Caco-2 (cell line): ENCODE results near the gene PELO. TPM values are rescaled to one million over a fixed set of nuclear protein-coding genes. Genes with fewer than 3 reads are reported as not detected.

Source experiments
- BruUV-seq: library from RNA; stranded (reverse); fragments of 400-500 nt; replicated peaks from 2 replicates; lab custom pipeline; 2021; lab: Mats Ljungman, UMichigan
- CTCF ChIA-PET: fragments of 300-600 bp; sonication (Branson Sonifier 250); formaldehyde crosslinking; loops from one replicate; lab custom pipeline; 2022; ENCODE audit warnings: antibody characterized with exemption; lab: Charles Lee
- POLR2A ChIA-PET: fragments of 300-600 bp; sonication (Branson Sonifier 250); formaldehyde crosslinking; loops from one replicate; lab custom pipeline; 2022; ENCODE audit warnings: antibody characterized with exemption; lab: Charles Lee
- DNase-seq, 2 experiments: peaks; one replicate each; pipeline versions ENCODE4 v3.0.0 to v3.0.0-alpha.2; 2020 to 2022
- H3K27me3 ChIP-seq: replicated peaks from 2 replicates; pipeline ENCODE4 v1.6.0; 2011; ENCODE audit warnings: low read length; ENCODE audit not compliant: control insufficient read depth, insufficient read depth
- H3K36me3 ChIP-seq: 2 replicates; pipeline ENCODE4 v1.5.1; 2011; ENCODE audit warnings: low read length; ENCODE audit not compliant: control insufficient read depth, insufficient read depth
- H3K4me1 ChIP-seq: fragments of 250-450 bp; sonication (Bioruptor Pico); 2 replicates; pipeline ENCODE4 v1.5.1; 2020; ENCODE audit warnings: mild to moderate bottlenecking
- H3K4me3 ChIP-seq: 2 replicates; pipeline ENCODE4 v1.5.1; 2011; ENCODE audit warnings: low read depth, mild to moderate bottlenecking, control low read depth, low read length
- H3K9me3 ChIP-seq: fragments of 250-450 bp; sonication (Bioruptor Pico); 2 replicates; pipeline ENCODE4 v1.5.1; 2020; ENCODE audit warnings: mild to moderate bottlenecking, moderate library complexity
- H3K27ac Mint-ChIP-seq: one replicate; pipeline ENCODE4 v1.8.0; 2022; ENCODE audit warnings: mixed read lengths; ENCODE audit not compliant: unreplicated experiment
- H3K27me3 Mint-ChIP-seq: one replicate; pipeline ENCODE4 v1.8.0; 2022; ENCODE audit warnings: mixed read lengths; ENCODE audit not compliant: insufficient read depth, unreplicated experiment
- H3K36me3 Mint-ChIP-seq: one replicate; pipeline ENCODE4 v1.8.0; 2022; ENCODE audit warnings: mild to moderate bottlenecking, mixed read lengths; ENCODE audit not compliant: insufficient read depth, unreplicated experiment
- H3K4me1 Mint-ChIP-seq: one replicate; pipeline ENCODE4 v1.8.0; 2022; ENCODE audit warnings: low read depth, mixed read lengths; ENCODE audit not compliant: unreplicated experiment
- H3K4me3 Mint-ChIP-seq: one replicate; pipeline ENCODE4 v1.8.0; 2022; ENCODE audit warnings: mild to moderate bottlenecking, moderate library complexity, mixed read lengths; ENCODE audit not compliant: unreplicated experiment
- H3K9me3 Mint-ChIP-seq: one replicate; pipeline ENCODE4 v1.8.0; 2022; ENCODE audit warnings: mixed read lengths; ENCODE audit not compliant: unreplicated experiment
- CTCF ChIP-seq, 2 experiments: fragments of 200-600 bp in 1 of 2; IDR thresholded peaks; 1 replicate in 1 of 2; 2 replicates in 1 of 2; pipeline versions ENCODE4 v1.5.1 to v1.8.0; 2011 to 2022; ENCODE audit warnings: antibody characterized with exemption in 1 of 2, control low read depth in 1 of 2, inconsistent platforms in 1 of 2, low read depth in 1 of 2, low read length in 1 of 2, mild to moderate bottlenecking in 1 of 2, moderate library complexity in 1 of 2; ENCODE audit not compliant: insufficient read depth in 1 of 2, severe bottlenecking in 1 of 2, unreplicated experiment in 1 of 2
- intact Hi-C: fragments of 100-400 bp; cut with micrococcal nuclease; formaldehyde crosslinking; loops from one replicate; pipeline ENCODE4 v1.10.0; 2022; ENCODE audit not compliant: unreplicated experiment
- total RNA-seq: library from RNA; stranded (reverse); gene quantifications from 2 replicates; pipeline ENCODE4 v1.2.3, GENCODE V29; 2022

The PELO gene
- total RNA-seq, 1 experiment from 2014 or later = 25.9 TPM

- peak; percentile 66 to 77 for DNase-seq
- peaks cover 50% of the 10 kb centered on the region for H3K4me1 ChIP-seq
- peaks cover 33% of the 10 kb centered on the region for H3K4me1 Mint-ChIP-seq
- no peaks in the 10 kb centered on the region for H3K9me3 Mint-ChIP-seq
- TF ChIP-seq CTCF (IDR thresholded peaks at IDR 0.05; ENCODE audit: insufficient read depth in 1 of 2, low read depth in 1 of 2, low read length in 1 of 2, severe bottlenecking in 1 of 2, unreplicated experiment in 1 of 2) = no peak
- intact Hi-C loops = no loop called here
- CTCF ChIA-PET = interaction anchor here (0.6 to 2.1 kb wide), 5 partner anchors 10 to 191 kb away, joined by 3 to 23 read pairs (median 9); partner anchors contain the start of genes ITGA1 and PELO
- H3K36me3 ChIP-seq = no peaks in the 10 kb centered on the region
- H3K27me3 ChIP-seq = no peaks in the 10 kb centered on the region
- peak overlapping the region; percentile 50 for H3K27ac Mint-ChIP-seq
- peaks cover 30% of the 10 kb centered on the region for H3K36me3 Mint-ChIP-seq
- H3K4me3 Mint-ChIP-seq = peak overlapping the region; percentile 92
- H3K27me3 Mint-ChIP-seq = no peaks in the 10 kb centered on the region
- POLR2A ChIA-PET = interaction anchor here (0.6 to 2.0 kb wide), 8 partner anchors 8 to 984 kb away, joined by 3 to 19 read pairs (median 5); partner anchors contain the start of genes ITGA1 and PELO
- TSS peak; percentile 81 for BruUV-seq
- peak overlapping the region; percentile 76 for H3K4me3 ChIP-seq
- no peaks in the 10 kb centered on the region for H3K9me3 ChIP-seq
Observed at GRCh38 chr5:52799358-52799982, 11.8 kb downstream of the PELO start.

DNA sequence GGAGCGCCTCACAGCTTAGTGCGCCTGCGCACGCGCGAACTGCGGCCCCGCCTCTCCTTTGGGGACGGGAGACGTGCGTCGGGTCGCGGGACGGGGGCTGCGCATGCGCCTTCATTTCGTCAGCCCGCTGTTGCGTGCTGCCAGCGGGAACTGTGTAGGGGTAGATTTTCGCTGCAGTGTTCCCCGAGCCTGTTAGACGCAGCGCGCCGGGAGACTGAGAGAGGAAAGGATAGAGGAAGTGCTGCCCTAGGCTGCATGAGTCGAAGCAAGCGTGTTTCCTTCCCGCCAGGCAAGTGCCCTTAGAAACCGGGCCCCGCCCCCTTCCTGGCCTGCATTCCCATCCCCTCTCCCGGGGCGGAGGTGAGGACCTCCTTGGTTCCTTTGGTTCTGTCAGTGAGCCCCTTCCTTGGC lies 12.3 kb downstream of the PELO start:
- peak; percentile 95 to 96 for DNase-seq
- no peak for TF ChIP-seq CTCF (IDR thresholded peaks at IDR 0.05; ENCODE audit: insufficient read depth in 1 of 2, low read depth in 1 of 2, low read length in 1 of 2, severe bottlenecking in 1 of 2, unreplicated experiment in 1 of 2)
- CTCF ChIA-PET = interaction anchor here (0.6 to 2.1 kb wide), 5 partner anchors 10 to 191 kb away, joined by 3 to 23 read pairs (median 9); partner anchors contain the start of genes ITGA1 and PELO
- Mint-ChIP-seq H3K27me3 (no peaks in the 10 kb centered on the region), H3K36me3 (peaks cover 35% of the 10 kb centered on the region), H3K27ac (peak overlapping the region; percentile 50), H3K4me3 (peak overlapping the region; percentile 92), H3K4me1 (peaks cover 38% of the 10 kb centered on the region), H3K9me3 (no peaks in the 10 kb centered on the region)
- no peaks in the 10 kb centered on the region for H3K9me3 ChIP-seq
- BruUV-seq = no TSS peak
- intact Hi-C loops = loop anchor here (1.0 kb wide), 2 partner anchors 13 to 65 kb away; partner anchors contain the start of genes ITGA1 and PELO
- no peaks in the 10 kb centered on the region for H3K36me3 ChIP-seq
- H3K27me3 ChIP-seq = no peaks in the 10 kb centered on the region
- H3K4me3 ChIP-seq = peak overlapping the region; percentile 76
- peaks cover 46% of the 10 kb centered on the region for H3K4me1 ChIP-seq
- POLR2A ChIA-PET = interaction anchor here (0.8 to 2.0 kb wide), 6 partner anchors 11 to 232 kb away, joined by 3 to 19 read pairs (median 8); partner anchors contain the start of genes ITGA1 and PELO

GRCh38 chr5:52800394-52801213 lies 12.9 kb downstream of the PELO start:
- no peaks in the 10 kb centered on the region for H3K36me3 ChIP-seq
- no peak for TF ChIP-seq CTCF (IDR thresholded peaks at IDR 0.05; ENCODE audit: insufficient read depth in 1 of 2, low read depth in 1 of 2, low read length in 1 of 2, severe bottlenecking in 1 of 2, unreplicated experiment in 1 of 2)
- no peaks in the 10 kb centered on the region for H3K27me3 Mint-ChIP-seq
- H3K4me1 ChIP-seq = peaks cover 43% of the 10 kb centered on the region
- no peaks in the 10 kb centered on the region for H3K27me3 ChIP-seq
- H3K9me3 ChIP-seq = no peaks in the 10 kb centered on the region
- peak overlapping the region; percentile 50 for H3K27ac Mint-ChIP-seq
- H3K36me3 Mint-ChIP-seq = peaks cover 39% of the 10 kb centered on the region
- CTCF ChIA-PET = interaction anchor here (0.9 to 2.1 kb wide), 3 partner anchors 11 to 115 kb away, joined by 4 to 23 read pairs (median 11); partner anchors contain the start of genes ITGA1 and PELO
- DNase-seq = peak; percentile 69 to 75
- peak overlapping the region; percentile 92 for H3K4me3 Mint-ChIP-seq
- H3K4me3 ChIP-seq = peak overlapping the region; percentile 76
- peaks cover 40% of the 10 kb centered on the region for H3K4me1 Mint-ChIP-seq
- BruUV-seq = no TSS peak
- intact Hi-C loops = loop anchor here (1.0 kb wide), 2 partner anchors 13 to 65 kb away; partner anchors contain the start of genes ITGA1 and PELO
- H3K9me3 Mint-ChIP-seq = no peaks in the 10 kb centered on the region
- POLR2A ChIA-PET = interaction anchor here (1.2 kb wide), 2 partner anchors 90 to 115 kb away, joined by 3 to 4 read pairs; no protein-coding TSS in a partner anchor
